GM19239 (cell line): Measurements from ENCODE around the gene SLCO2A1.

Experiments used
- DNase-seq: peaks from one replicate; pipeline ENCODE4 v3.0.0; 2011; ENCODE audit warnings: low spot score; ENCODE audit not compliant: insufficient read length
- FAIRE-seq: peaks from 2 replicates; lab custom pipeline; 2011; peaks lifted over from hg19 to GRCh38; lab: Jason Lieb, UNC

SLCO2A1 gene

GRCh38 chr3:133987136-133987535, 42.6 kb downstream of the SLCO2A1 start:
- FAIRE-seq (peak; percentile 59), DNase-seq (no peak)

- no peak for DNase-seq
- FAIRE-seq: no peak
These were observed 43.4 kb downstream of the SLCO2A1 start for GRCh38 chr3:133986311-133986710.

- DNase-seq: no peak
- FAIRE-seq: no peak
These were observed 44.8 kb downstream of the SLCO2A1 start for GRCh38 chr3:133984975-133985374.

DNA sequence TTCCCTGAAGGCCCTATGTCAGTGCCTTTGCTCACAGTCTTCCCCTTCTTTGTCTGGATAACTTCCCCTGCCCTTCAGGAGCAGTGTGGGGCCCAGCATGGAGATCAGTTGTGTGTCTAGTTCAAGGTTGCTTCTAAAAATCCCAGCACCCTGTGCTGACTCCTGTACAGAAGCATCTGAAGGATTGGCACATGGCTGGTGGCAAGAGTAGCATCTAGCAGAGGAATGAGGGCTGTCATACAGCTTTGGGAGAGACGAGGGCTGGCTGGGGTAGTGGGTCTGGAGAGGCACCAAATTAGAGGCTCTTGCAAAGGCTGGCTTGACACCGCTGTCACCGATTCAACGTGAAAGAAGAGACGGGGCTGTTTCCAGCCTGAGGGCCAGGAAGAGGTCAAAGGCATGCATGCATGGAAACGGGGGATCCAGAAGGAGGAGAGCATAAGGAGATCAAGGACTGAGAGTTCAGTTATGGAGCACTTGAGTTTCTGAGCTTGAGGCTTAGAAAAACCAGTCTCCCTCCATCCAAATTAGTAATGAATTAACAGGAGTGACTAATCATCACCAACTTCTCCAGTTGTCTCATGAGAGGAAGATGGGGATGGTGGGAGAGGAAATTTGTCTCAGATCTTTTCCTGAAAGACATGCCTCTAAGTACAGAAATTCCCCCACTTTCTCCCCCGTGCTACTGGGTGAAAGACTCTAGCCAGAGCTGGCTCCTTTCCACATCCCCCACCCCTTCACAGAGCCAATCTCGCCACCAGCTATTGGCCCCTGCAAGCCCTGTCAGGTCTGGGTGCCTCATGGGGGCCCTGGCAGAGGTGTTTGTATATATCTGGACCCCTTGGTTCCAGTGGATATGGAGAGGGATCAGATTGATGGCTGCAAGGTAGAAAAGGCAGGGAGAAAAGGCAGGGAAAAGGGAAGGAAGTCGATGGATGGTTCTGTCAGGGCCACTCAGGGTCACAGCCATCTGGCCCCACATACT, 45.9 kb downstream of the SLCO2A1 start:
- FAIRE-seq: no peak
- DNase-seq: no peak

DNA sequence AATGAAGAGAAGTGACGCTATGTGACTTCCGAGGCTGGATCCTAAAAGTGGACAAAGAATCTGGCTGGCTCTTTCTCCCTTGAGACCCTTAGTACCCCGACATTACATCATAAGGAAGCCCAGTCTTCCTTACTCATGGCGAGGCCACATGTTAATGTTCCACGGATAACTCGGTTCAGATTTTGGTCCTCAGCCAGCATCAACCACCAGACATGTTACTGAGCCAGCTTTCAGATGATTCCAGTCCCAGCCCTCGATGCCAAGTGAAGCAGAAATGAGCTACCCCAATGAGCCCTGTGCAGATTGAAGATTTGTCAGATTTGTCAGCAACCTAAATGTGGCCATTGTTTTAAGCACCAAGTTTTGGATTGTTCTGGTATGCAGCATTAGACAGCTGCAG, 46.6 kb downstream of the SLCO2A1 start:
- DNase-seq (no peak), FAIRE-seq (no peak)

GRCh38 chr3:133980550-133980949, 49.2 kb downstream of the SLCO2A1 start:
- no peak for FAIRE-seq
- DNase-seq: no peak

- DNase-seq (no peak), FAIRE-seq (no peak)
These were observed 49.7 kb downstream of the SLCO2A1 start for GRCh38 chr3:133980035-133980434.

GRCh38 chr3:133979553-133979952, 50.2 kb downstream of the SLCO2A1 start:
- no peak for FAIRE-seq

GRCh38 chr3:133977568-133977967, 52.2 kb downstream of the SLCO2A1 start:
- no peak for FAIRE-seq

More at GRCh38 chr3:133979553-133979952, 50.2 kb downstream of the SLCO2A1 start:
- no peak for DNase-seq

DNA sequence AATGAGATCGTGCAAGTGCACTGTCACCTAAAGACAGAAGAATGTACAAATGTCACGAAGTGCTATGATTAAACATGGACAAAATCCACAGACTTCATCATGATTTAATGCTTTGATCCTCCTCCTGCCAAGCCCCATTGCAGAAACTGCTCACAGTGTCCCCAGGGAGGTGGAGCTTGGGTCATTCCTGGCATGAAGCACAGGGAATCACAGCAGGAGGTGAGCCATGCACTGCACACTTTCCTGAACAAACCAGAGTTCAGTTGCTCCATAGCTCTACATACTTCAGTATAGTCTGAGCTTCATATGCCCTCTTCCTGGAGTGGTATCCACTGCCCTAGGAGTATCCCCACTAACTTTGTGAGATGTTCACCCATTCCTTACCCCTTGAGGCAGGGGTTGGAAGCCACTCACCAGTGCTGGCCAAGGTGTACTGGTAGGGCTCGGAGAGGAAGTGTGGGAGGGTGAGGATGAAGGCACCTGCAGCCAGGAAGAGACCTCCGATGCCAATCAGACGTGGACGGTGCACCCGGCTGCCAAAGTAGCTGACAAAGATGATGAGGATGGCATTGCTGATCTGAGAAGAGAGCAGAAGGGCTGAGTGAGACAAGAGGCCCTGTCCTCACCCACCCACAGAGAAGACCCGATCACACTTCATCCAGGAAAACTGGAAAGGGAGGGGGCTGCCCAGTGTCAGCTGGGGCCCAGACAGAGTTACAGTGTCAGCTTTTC, 56.3 kb downstream of the SLCO2A1 start:
- DNase-seq (no peak), FAIRE-seq (no peak)

More at GRCh38 chr3:133977568-133977967, 52.2 kb downstream of the SLCO2A1 start:
- DNase-seq: no peak

DNA sequence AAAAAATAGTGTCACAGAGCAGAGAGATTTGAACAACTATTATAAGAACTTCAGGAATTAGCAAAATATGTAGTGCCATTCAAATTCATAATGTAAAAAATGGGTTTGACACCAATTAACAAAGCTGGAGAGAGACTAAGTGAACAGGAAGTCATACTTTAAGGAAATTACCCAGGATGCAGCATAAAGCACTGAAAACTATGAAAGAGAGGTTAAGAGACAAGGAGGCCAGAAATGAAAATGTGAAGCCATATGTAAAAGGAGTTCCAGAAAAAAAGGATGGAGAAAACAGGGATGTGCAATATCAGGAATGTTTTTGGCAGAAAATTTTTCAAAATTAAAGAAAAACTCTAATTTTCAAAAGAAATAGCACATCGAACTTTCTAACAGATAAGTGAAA, 57.6 kb downstream of the SLCO2A1 start:
- DNase-seq (no peak), FAIRE-seq (no peak)

GRCh38 chr3:133970916-133971315, 58.8 kb downstream of the SLCO2A1 start:
- FAIRE-seq: no peak
- DNase-seq: no peak

- no peak for FAIRE-seq
- no peak for DNase-seq
These were observed 59.4 kb downstream of the SLCO2A1 start for GRCh38 chr3:133970339-133970738.

- DNase-seq (no peak), FAIRE-seq (no peak)
These were observed 61.5 kb downstream of the SLCO2A1 start for GRCh38 chr3:133967992-133968892.

DNA sequence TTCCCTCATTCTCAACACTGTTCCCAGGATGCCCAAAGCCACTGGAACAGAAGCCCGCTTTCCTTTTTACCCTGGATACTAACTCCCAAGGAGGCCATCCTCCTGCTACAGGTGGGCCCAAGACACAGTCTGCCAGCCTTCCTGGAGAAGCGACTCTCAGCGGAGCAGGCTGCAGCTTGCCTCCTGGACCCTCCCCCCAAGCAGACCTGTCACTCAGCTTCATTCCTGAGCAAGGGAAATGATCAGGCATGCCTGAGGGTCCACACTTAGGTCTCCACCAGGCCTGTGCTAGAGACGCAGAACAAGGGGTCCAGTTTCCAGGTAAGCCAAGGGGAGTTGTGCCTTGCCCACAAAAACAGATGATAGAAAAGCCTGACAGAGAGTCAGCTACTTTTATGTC, 62.8 kb downstream of the SLCO2A1 start:
- DNase-seq: no peak
- no peak for FAIRE-seq

DNA sequence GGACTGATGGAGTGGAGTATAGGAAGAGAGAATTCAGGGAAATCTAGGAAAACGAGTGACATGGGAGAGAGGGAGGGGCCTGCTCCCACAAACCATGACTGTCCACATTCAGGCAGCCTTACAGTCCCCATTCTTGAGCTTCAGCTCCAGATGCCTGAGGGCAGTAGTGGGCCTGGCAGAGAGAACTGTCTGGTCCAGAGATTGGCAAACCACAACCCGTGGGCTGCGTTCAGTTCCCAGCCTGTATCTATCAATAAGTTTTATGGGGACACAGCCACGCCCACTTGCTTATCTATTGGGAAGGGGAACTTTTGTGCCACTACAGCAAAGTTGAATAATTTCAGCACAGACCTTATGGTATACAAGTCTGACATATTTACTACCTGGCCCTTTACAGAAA, 63.8 kb downstream of the SLCO2A1 start:
- no peak for FAIRE-seq
- no peak for DNase-seq

GRCh38 chr3:133965013-133965570, 64.6 kb downstream of the SLCO2A1 start:
- no peak for DNase-seq
- no peak for FAIRE-seq

- DNase-seq (no peak), FAIRE-seq (no peak)
These were observed 65.2 kb downstream of the SLCO2A1 start for GRCh38 chr3:133964547-133964946.

DNA sequence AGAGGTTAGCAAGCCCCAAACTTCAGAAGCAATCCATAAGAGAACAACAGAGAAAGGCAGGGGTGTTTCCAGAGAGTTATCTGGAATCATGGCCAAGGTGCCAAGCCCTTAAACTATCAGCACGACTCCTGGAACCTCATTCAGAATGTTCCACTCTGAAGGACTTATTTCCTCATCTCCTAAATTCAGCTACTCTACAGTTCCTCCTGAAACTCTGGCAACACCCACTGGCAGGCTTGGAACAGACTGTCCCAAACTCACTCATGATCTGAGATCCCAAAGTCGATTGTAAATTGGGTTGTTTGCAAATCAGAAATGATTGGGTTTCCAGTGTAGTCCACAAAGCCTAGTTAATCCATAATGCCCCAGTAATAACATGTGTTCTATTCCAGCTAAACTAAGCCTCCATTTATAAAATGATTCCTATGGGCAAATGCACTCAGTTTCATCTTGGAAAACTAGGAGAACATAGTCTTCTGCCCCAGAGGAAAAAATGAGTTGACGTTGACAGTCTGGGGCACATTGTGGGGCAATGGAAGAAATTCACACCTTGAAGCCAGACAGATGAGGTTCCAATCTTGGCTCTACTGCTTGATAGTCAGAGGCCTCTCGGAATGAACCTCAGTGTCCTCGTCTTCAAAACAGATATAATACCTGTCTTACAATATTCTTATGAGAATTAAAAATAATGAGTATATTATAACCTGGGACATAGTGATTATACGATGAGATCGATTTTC, 65.9 kb downstream of the SLCO2A1 start:
- DNase-seq: no peak
- FAIRE-seq: no peak
